T-cell (primary cell): ENCODE measurements around the gene SLC37A1. TPM values are rescaled to one million over a fixed set of nuclear protein-coding genes. Genes with fewer than 3 reads are reported as not detected.

Experiments used
- ATAC-seq, 4 experiments: fragments of 200-7000 bp in 3 of 4; fragments of 150-1000 bp in 1 of 4; cut with Tn5 transposase; replicated peaks in 1 of 4; 1 replicate in 3 of 4; 2 replicates in 1 of 4; pipeline ENCODE4 v1.10.0; 2021; ENCODE audit warnings: moderate library complexity in 3 of 4, mild to moderate bottlenecking in 2 of 4, moderate number of reproducible peaks in 1 of 4
- CTCF ChIA-PET, 2 donors: fragments of 300-600 bp; sonication (Branson Sonifier 250); formaldehyde crosslinking; loops; one replicate each; lab custom pipeline; 2022; ENCODE audit warnings: antibody characterized with exemption in 2 of 2; lab: Charles Lee
- POLR2A ChIA-PET, 2 donors: fragments of 300-600 bp; sonication (Branson Sonifier 250); formaldehyde crosslinking; loops; one replicate each; lab custom pipeline; 2022; ENCODE audit warnings: antibody characterized with exemption in 2 of 2; lab: Charles Lee
- DNase-seq, 35 experiments: peaks; one replicate each; pipeline versions ENCODE4 v3.0.0 to v3.0.0-alpha.2; 2013 to 2023
- H3K27ac ChIP-seq: one replicate; pipeline ENCODE4 v1.5.1; 2013; ENCODE audit warnings: low read length
- H3K27me3 ChIP-seq, 2 experiments: replicated peaks in 1 of 2; 1 replicate in 1 of 2; 2 replicates in 1 of 2; pipeline versions ENCODE4 v1.6.1 to v1.7.0; 2013; ENCODE audit warnings: low read length in 1 of 2, mixed read lengths in 1 of 2; ENCODE audit not compliant: control insufficient read depth in 2 of 2, insufficient read depth in 2 of 2; ENCODE audit errors: extremely low read depth in 1 of 2
- H3K36me3 ChIP-seq, 2 donors: 1 replicate in 1 of 2; 2 replicates in 1 of 2; pipeline versions ENCODE4 v1.6.1 to v1.7.0; 2013; ENCODE audit warnings: low read length in 1 of 2; ENCODE audit not compliant: control insufficient read depth in 2 of 2, insufficient read depth in 1 of 2; ENCODE audit errors: extremely low read depth in 1 of 2
- H3K4me1 ChIP-seq, 2 experiments: 1 replicate in 1 of 2; 2 replicates in 1 of 2; pipeline versions ENCODE4 v1.6.1 to v1.7.0; 2013; ENCODE audit warnings: low read length in 2 of 2, mixed read lengths in 1 of 2; ENCODE audit not compliant: insufficient read depth in 2 of 2, control insufficient read depth in 1 of 2; ENCODE audit errors: extremely low read depth in 1 of 2
- H3K4me3 ChIP-seq, 2 donors: 1 replicate in 1 of 2; 2 replicates in 1 of 2; pipeline versions ENCODE4 v1.5.1 to v1.7.0; 2013; ENCODE audit warnings: mild to moderate bottlenecking in 2 of 2, low read length in 1 of 2, moderate library complexity in 1 of 2; ENCODE audit not compliant: control insufficient read depth in 1 of 2; ENCODE audit errors: extremely low read depth in 1 of 2
- H3K9me3 ChIP-seq: 2 replicates; pipeline ENCODE4 v1.7.0; 2013
- H3K27ac Mint-ChIP-seq, 2 donors: one replicate each; pipeline ENCODE4 v1.8.0; 2020 to 2021; ENCODE audit warnings: mild to moderate bottlenecking in 2 of 2, mixed read lengths in 2 of 2
- H3K27me3 Mint-ChIP-seq, 2 donors: one replicate each; pipeline ENCODE4 v1.8.0; 2021 to 2022; ENCODE audit warnings: mixed read lengths in 2 of 2
- H3K36me3 Mint-ChIP-seq: one replicate; pipeline ENCODE4 v1.8.0; 2021; ENCODE audit warnings: mixed read lengths
- H3K4me1 Mint-ChIP-seq, 3 donors: one replicate each; pipeline ENCODE4 v1.8.0; 2020 to 2022; ENCODE audit warnings: mixed read lengths in 3 of 3, mild to moderate bottlenecking in 1 of 3
- H3K4me3 Mint-ChIP-seq, 3 donors: one replicate each; pipeline ENCODE4 v1.8.0; 2020 to 2022; ENCODE audit warnings: mild to moderate bottlenecking in 3 of 3, mixed read lengths in 3 of 3, moderate library complexity in 3 of 3
- H3K9me3 Mint-ChIP-seq, 3 donors: one replicate each; pipeline ENCODE4 v1.8.0; 2020 to 2022; ENCODE audit warnings: mixed read lengths in 3 of 3
- WGBS: methylation state at CpG from one replicate; pipeline ENCODE4 v1.1.5; 2013; ENCODE audit warnings: missing lambda C conversion rate; ENCODE audit not compliant: insufficient coverage; 5-methylcytosine and 5-hydroxymethylcytosine counted together
- total RNA-seq, 35 experiments: library from RNA in 6 of 35; stranded (reverse) in 6 of 35; fragments of 120-200 nt in 1 of 35; gene quantifications; one replicate each; pipeline versions ENCODE4 v1.2.1 to v1.2.4 and lab custom pipeline; 2013 to 2026

Gene SLC37A1
- total RNA-seq, 5 donors from 2014 or later (not counting 1 experiment from before 2014, with no cell fraction given) = 18.7 to 26.3 (median 22.6) TPM

DNA sequence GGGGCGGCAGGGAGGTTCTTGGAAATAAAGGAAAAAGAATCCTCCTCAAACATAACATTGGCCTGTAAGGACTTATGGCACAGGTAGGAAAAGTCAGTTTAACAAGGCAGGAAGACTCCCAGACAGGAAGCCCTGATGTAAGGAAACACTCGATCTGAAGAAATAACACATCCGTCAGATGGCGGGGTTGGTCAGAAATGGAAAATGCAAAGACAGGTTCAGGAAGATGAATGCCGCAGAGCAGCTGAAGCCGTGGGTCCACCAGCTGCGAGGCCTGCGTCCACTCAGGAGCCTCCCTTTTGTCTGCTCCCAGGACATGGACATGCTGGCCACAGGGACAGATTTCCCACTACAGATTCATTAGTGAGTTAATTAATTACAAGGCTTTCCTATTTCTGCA is 21.5 kb upstream of the SLC37A1 start:
- POLR2A ChIA-PET = no interaction called here
- ATAC-seq = no peak
- no peak overlapping the region for H3K4me3 Mint-ChIP-seq
- 50% methylated on average over 2 of the region's 8 CpGs for WGBS
- Histone ChIP-seq H3K4me1 (peaks cover 9 to 17% of the 10 kb centered on the region in 2 experiments), H3K27ac (no peak overlapping the region), H3K4me3 (no peak overlapping the region), H3K36me3 (no peaks in the 10 kb centered on the region), H3K9me3 (no peaks in the 10 kb centered on the region), H3K27me3 (peaks cover 0 to 17% of the 10 kb centered on the region in 2 experiments)
- CTCF ChIA-PET = no interaction called here
- peaks cover 3% of the 10 kb centered on the region for H3K36me3 Mint-ChIP-seq
- peak overlapping the region in 1 of 2 donors; percentile 39 for H3K27ac Mint-ChIP-seq
- no peaks in the 10 kb centered on the region for H3K9me3 Mint-ChIP-seq
- H3K4me1 Mint-ChIP-seq = peaks cover 16 to 27% (median 16%) of the 10 kb centered on the region in 3 donors
- H3K27me3 Mint-ChIP-seq = peaks cover 9 to 11% of the 10 kb centered on the region in 2 donors
- no peak for DNase-seq

DNA sequence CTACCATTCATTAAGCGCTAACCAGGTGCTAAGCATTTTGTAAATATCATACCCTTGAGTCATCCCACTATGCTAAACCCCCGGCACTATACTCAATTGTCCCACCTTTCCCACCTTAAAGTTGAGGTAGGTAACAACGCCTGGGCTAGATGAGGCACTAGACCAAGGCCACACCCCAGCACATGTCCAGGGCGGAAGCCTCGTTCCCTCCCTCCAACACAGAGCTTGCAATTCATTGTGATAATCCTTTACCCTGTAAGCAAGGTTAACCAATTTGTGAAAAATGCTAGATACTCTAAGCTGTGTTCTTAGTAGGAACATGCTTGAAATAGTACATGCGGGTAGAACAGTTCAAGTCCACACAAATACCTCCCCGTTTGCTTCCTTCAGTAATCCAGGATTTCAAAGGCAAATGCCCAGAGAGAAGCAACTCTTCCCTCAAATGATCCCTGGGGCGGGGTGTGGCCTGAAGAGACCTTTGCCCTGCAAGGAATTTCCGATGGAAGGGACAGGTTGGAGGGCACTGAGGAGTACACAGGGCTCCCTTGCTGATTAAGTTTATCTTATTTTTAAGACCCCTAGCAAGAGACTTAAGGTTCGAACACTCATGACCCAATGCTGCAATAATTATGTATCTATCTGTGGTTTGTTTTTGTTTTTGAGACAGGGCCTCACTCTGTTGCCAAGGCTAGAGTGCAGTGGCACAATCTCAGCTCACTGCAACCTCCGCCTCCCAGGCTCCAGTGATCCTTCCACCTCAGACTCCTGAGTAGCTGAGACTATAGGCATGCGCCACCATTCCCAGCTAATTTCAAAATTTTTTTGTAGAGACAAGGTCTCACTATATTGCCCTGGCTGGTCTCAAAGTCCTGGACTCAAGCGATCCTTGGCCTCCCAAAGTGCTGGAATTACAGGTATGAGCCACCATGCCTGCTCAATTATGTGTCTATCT is 20.3 kb upstream of the SLC37A1 start:
- Mint-ChIP-seq H3K27ac (no peak overlapping the region), H3K9me3 (no peaks in the 10 kb centered on the region), H3K27me3 (peaks cover 6% of the 10 kb centered on the region in 2 donors), H3K4me3 (no peak overlapping the region), H3K36me3 (peaks cover 3% of the 10 kb centered on the region), H3K4me1 (peaks cover 16 to 28% (median 17%) of the 10 kb centered on the region in 3 donors)
- ChIA-PET CTCF (no interaction called here), POLR2A (no interaction called here)
- WGBS = 87% methylated on average over 3 of the region's 13 CpGs
- peaks cover 0 to 14% of the 10 kb centered on the region in 2 experiments for H3K27me3 ChIP-seq
- no peak overlapping the region for H3K27ac ChIP-seq
- no peak overlapping the region for H3K4me3 ChIP-seq
- ATAC-seq (no peak), DNase-seq (no peak)
- no peaks in the 10 kb centered on the region for H3K36me3 ChIP-seq
- H3K9me3 ChIP-seq = no peaks in the 10 kb centered on the region
- H3K4me1 ChIP-seq = peaks cover 9 to 17% of the 10 kb centered on the region in 2 experiments

DNA sequence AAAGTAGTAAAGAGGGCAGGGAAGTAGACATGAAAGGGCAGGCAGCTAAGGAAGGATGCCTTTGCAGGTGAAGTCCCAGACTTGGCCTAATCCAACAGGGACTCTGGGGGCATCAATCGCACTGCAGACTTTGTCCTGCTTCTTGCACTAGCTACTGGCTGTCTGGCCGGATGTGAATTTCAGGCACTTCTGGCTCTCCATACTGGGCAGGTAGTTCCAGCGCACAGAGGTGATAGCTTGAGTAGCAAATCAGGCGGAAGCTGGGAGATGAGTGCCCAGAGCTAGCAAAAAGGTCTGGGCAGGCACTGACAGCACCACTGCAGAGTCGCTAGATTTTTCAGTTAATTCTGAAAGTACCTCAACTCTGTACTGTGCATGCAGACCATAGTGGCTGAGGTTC is 18.6 kb upstream of the SLC37A1 start:
- H3K36me3 Mint-ChIP-seq = no peaks in the 10 kb centered on the region
- no peaks in the 10 kb centered on the region for H3K9me3 Mint-ChIP-seq
- CTCF ChIA-PET = interaction anchor here in 1 of 2 donors (0.5 to 0.6 kb wide), 2 partner anchors 25 to 39 kb away, joined by 3 to 6 read pairs; no protein-coding TSS in a partner anchor
- H3K27me3 ChIP-seq = peaks cover 0 to 21% of the 10 kb centered on the region in 2 experiments
- no peaks in the 10 kb centered on the region for H3K36me3 ChIP-seq
- peaks cover 16 to 28% (median 17%) of the 10 kb centered on the region in 3 donors for H3K4me1 Mint-ChIP-seq
- POLR2A ChIA-PET = interaction anchor here in 1 of 2 donors (0.6 kb wide), 1 partner anchor 35 kb away, joined by 5 read pairs; no protein-coding TSS in a partner anchor
- DNase-seq (no peak), ATAC-seq (no peak)
- no peaks in the 10 kb centered on the region for H3K9me3 ChIP-seq
- 98% methylated on average over 5 of the region's 5 CpGs for WGBS
- no peak overlapping the region for H3K27ac ChIP-seq
- peak overlapping the region; percentile 87 to 90 (median 87) for H3K4me3 Mint-ChIP-seq
- no peak overlapping the region for H3K4me3 ChIP-seq
- peaks cover 2 to 6% of the 10 kb centered on the region in 2 donors for H3K27me3 Mint-ChIP-seq
- no peak overlapping the region for H3K27ac Mint-ChIP-seq
- peaks cover 9 to 17% of the 10 kb centered on the region in 2 experiments for H3K4me1 ChIP-seq

DNA sequence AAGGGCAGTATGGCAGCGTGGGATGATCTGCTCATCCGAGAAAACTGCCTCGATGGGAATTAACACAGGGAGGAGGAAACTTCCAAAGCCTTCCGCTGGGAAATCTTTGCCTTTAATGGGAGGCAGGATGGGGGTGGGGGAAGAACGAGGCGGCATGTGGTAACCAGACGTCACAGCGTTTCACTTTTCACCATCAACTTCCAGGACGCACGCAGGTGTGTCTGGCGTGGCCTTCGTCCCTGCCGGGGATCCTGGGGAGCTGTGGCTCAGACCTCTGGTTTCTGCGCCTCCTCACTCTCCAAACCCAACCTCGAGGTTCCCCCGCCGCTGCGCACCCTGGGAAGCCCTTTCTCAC is 17.9 kb upstream of the SLC37A1 start:
- peak overlapping the region; percentile 87 to 90 (median 87) for H3K4me3 Mint-ChIP-seq
- H3K27ac Mint-ChIP-seq = peak overlapping the region; percentile 31 to 68
- peaks cover 16 to 28% (median 17%) of the 10 kb centered on the region in 3 donors for H3K4me1 Mint-ChIP-seq
- 0% methylated on average over 13 of the region's 18 CpGs for WGBS
- POLR2A ChIA-PET = interaction anchor here (0.5 to 0.6 kb wide), 2 partner anchors 35 to 276 kb away, joined by 4 to 5 read pairs; no protein-coding TSS in a partner anchor
- H3K27ac ChIP-seq = no peak overlapping the region
- DNase-seq (no peak), ATAC-seq (no peak)
- no peaks in the 10 kb centered on the region for H3K36me3 Mint-ChIP-seq
- H3K27me3 ChIP-seq = peaks cover 0 to 21% of the 10 kb centered on the region in 2 experiments
- H3K36me3 ChIP-seq = no peaks in the 10 kb centered on the region
- CTCF ChIA-PET = interaction anchor here in 1 of 2 donors (0.5 kb wide), 1 partner anchor 26 kb away, joined by 3 read pairs; no protein-coding TSS in a partner anchor
- H3K4me3 ChIP-seq = peak overlapping the region; percentile 52 to 70
- no peaks in the 10 kb centered on the region for H3K9me3 Mint-ChIP-seq
- peaks cover 9 to 17% of the 10 kb centered on the region in 2 experiments for H3K4me1 ChIP-seq
- H3K9me3 ChIP-seq = no peaks in the 10 kb centered on the region
- H3K27me3 Mint-ChIP-seq = peaks cover 4% of the 10 kb centered on the region in 2 donors

DNA sequence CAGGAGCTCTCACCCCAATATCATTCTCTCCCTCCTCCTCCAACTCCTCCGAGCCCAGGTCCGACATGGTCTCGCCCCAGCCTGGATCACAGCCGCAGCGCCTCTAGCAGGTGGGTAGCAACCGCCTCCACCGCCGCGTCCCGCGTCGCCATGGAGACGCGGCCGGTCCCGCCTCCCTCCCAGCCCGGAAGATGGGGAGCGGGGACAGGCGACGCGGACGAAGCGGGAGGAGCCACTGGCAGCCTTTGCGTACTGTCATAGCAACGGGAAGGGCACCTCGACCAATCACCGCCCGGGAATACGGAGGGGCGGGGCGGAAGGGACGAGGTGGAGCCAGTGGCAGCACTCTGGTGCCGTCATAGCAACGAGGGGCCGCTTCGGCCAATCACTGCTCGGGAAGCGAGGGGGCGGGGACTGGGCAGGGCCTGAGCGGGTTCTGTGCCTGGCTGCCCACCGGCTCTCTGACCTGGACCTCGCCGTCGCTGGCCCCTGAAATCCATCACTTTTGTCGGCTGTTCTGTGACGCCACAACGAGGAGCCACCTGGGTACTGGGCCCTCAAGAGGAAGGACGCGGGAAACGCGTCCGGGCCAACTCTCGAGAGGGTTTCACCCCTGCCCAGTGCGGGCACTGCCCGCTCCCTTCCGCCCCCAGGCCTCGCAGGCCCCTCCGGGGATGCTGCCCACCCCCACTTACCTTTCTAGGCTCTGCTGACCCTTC is 17.4 kb upstream of the SLC37A1 start, which contains the start of gene RSPH1:
Gene RSPH1, minus strand, starts transcription at position 105 of the 719 bp plus-strand sequence. Its CDS starts 38 bp downstream, at position 67.
- H3K27ac Mint-ChIP-seq = peak within 1 kb of the TSS; percentile 66 to 73

More for the DNA sequence above, 17.4 kb upstream of the SLC37A1 start, which contains the start of gene RSPH1:
- H3K36me3 ChIP-seq = no peaks in the 10 kb centered on the region
- H3K4me1 Mint-ChIP-seq = peaks cover 16 to 28% (median 17%) of the 10 kb centered on the region in 3 donors
- WGBS = under 1% methylated on average over 58 of the region's 58 CpGs
- peak within 1 kb of the TSS; percentile 70 to 73 for H3K4me3 ChIP-seq
- H3K4me1 ChIP-seq = peaks cover 9 to 17% of the 10 kb centered on the region in 2 experiments
- no peaks in the 10 kb centered on the region for H3K9me3 ChIP-seq
- DNase-seq (peak; percentile 96 to 99 (median 98)), ATAC-seq (peak; percentile 96 to 99 (median 98))
- H3K27ac ChIP-seq = peak within 1 kb of the TSS; percentile 65
- no peaks in the 10 kb centered on the region for H3K36me3 Mint-ChIP-seq
- H3K27me3 Mint-ChIP-seq = peaks cover 4% of the 10 kb centered on the region in 2 donors
- ChIA-PET POLR2A (interaction anchor here in 1 of 2 donors (0.5 kb wide), 1 partner anchor 276 kb away, joined by 4 read pairs; no protein-coding TSS in a partner anchor), CTCF (no interaction called here)
- no peaks in the 10 kb centered on the region for H3K9me3 Mint-ChIP-seq
- H3K4me3 Mint-ChIP-seq = peak within 1 kb of the TSS; percentile 87 to 90 (median 87)
- H3K27me3 ChIP-seq = peaks cover 0 to 21% of the 10 kb centered on the region in 2 experiments
